ENCODE measurements around the gene WDR64.
A peak's percentile ranks its signal among the peaks of the same experiment; 100 is the strongest.

The WDR64 gene

GRCh38 chr1:241612533-241613477 is 39.3 kb upstream of the WDR64 start:
- Histone ChIP-seq H3K27ac (ENCODE audit: low read depth, low read length) (peak overlapping the region; percentile 11), H3K9ac (ENCODE audit: low read length in 5 of 5) (no peak overlapping the region), H3K36me3 (ENCODE audit: control insufficient read depth in 5 of 5, insufficient read depth in 5 of 5, low read length in 5 of 5) (no peaks in the 10 kb centered on the region), H3K27me3 (ENCODE audit: control insufficient read depth in 5 of 5, insufficient read depth in 4 of 5, low read length in 5 of 5) (no peaks in the 10 kb centered on the region), H3K4me3 (ENCODE audit: low read depth in 1 of 5, low read length in 5 of 5) (no peak overlapping the region), H3K4me1 (ENCODE audit: control insufficient read depth in 5 of 5, insufficient read depth in 5 of 5, low read length in 5 of 5) (peaks cover 0 to 5% (median 3%) of the 10 kb centered on the region in 5 donors), H3K9me3 (ENCODE audit: control insufficient read depth in 5 of 5, low read length in 5 of 5) (no peaks in the 10 kb centered on the region)

- Histone ChIP-seq H3K36me3 (ENCODE audit: control insufficient read depth in 5 of 5, insufficient read depth in 5 of 5, low read length in 5 of 5) (no peaks in the 10 kb centered on the region), H3K9ac (ENCODE audit: low read length in 5 of 5) (no peak overlapping the region), H3K4me1 (ENCODE audit: control insufficient read depth in 5 of 5, insufficient read depth in 5 of 5, low read length in 5 of 5) (peaks cover 0 to 5% (median 3%) of the 10 kb centered on the region in 5 donors), H3K4me3 (ENCODE audit: low read depth in 1 of 5, low read length in 5 of 5) (no peak overlapping the region), H3K27me3 (ENCODE audit: control insufficient read depth in 5 of 5, insufficient read depth in 4 of 5, low read length in 5 of 5) (no peaks in the 10 kb centered on the region), H3K9me3 (ENCODE audit: control insufficient read depth in 5 of 5, low read length in 5 of 5) (no peaks in the 10 kb centered on the region), H3K27ac (ENCODE audit: low read depth, low read length) (no peak overlapping the region)
Observed at GRCh38 chr1:241614144-241614543, 37.9 kb upstream of the WDR64 start.

DNA sequence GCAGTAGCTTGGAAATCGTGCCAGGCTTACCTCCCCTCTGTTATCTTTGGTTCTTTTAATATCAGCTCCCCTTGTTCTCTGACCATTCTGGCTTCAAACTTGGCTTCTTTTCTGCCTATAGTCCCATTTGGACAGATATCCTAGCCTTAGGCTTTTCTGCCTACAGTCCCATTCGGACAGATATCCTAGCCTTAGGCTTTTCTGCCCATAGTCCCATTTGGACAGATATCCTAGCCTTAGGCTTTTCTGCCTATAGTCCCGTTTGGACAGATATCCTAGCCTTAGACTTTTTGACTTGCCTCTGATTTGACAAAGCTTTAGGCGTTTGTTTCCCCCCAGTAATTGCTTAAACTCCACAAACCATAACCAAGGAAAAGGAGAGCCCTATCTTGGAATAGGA is 37.5 kb upstream of the WDR64 start:
- H3K4me3 ChIP-seq (ENCODE audit: low read depth in 1 of 5, low read length in 5 of 5), result no peak overlapping the region
- H3K36me3 ChIP-seq (ENCODE audit: control insufficient read depth in 5 of 5, insufficient read depth in 5 of 5, low read length in 5 of 5), result no peaks in the 10 kb centered on the region
- H3K27me3 ChIP-seq (ENCODE audit: control insufficient read depth in 5 of 5, insufficient read depth in 4 of 5, low read length in 5 of 5), result no peaks in the 10 kb centered on the region
- peaks cover 0 to 5% (median 3%) of the 10 kb centered on the region in 5 donors for H3K4me1 ChIP-seq (ENCODE audit: control insufficient read depth in 5 of 5, insufficient read depth in 5 of 5, low read length in 5 of 5)
- no peak overlapping the region for H3K9ac ChIP-seq (ENCODE audit: low read length in 5 of 5)
- no peaks in the 10 kb centered on the region for H3K9me3 ChIP-seq (ENCODE audit: control insufficient read depth in 5 of 5, low read length in 5 of 5)
- no peak overlapping the region for H3K27ac ChIP-seq (ENCODE audit: low read depth, low read length)

- Histone ChIP-seq H3K4me1 (ENCODE audit: control insufficient read depth in 5 of 5, insufficient read depth in 5 of 5, low read length in 5 of 5) (peaks cover 0 to 5% (median 3%) of the 10 kb centered on the region in 5 donors), H3K27me3 (ENCODE audit: control insufficient read depth in 5 of 5, insufficient read depth in 4 of 5, low read length in 5 of 5) (no peaks in the 10 kb centered on the region), H3K9ac (ENCODE audit: low read length in 5 of 5) (no peak overlapping the region), H3K4me3 (ENCODE audit: low read depth in 1 of 5, low read length in 5 of 5) (no peak overlapping the region), H3K27ac (ENCODE audit: low read depth, low read length) (no peak overlapping the region), H3K9me3 (ENCODE audit: control insufficient read depth in 5 of 5, low read length in 5 of 5) (no peaks in the 10 kb centered on the region), H3K36me3 (ENCODE audit: control insufficient read depth in 5 of 5, insufficient read depth in 5 of 5, low read length in 5 of 5) (no peaks in the 10 kb centered on the region)
Observed at GRCh38 chr1:241615043-241615974, 36.8 kb upstream of the WDR64 start.

DNA sequence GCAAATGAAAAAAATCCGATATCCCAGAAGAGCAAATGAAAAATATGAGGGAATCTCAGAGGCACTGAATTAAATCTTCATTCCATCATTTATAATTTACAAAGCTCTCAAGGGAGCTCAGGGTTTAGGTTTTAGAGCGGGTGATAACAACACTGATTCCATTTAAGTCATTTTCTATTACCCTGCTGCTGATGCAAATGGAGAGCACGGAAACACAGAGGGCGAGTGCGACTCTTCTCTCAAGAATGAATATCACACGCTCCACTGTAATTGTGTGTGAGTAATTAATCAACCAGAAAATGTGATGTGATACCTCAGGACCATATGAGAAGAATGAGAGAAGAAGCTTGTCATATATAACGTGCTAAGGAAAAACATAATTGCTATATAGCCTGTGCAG is 34.7 kb upstream of the WDR64 start:
- Histone ChIP-seq H3K4me1 (ENCODE audit: control insufficient read depth in 5 of 5, insufficient read depth in 5 of 5, low read length in 5 of 5) (peaks cover 0 to 2% (median 0%) of the 10 kb centered on the region in 5 donors), H3K9ac (ENCODE audit: low read length in 5 of 5) (no peak overlapping the region), H3K4me3 (ENCODE audit: low read depth in 1 of 5, low read length in 5 of 5) (no peak overlapping the region), H3K9me3 (ENCODE audit: control insufficient read depth in 5 of 5, low read length in 5 of 5) (no peaks in the 10 kb centered on the region), H3K36me3 (ENCODE audit: control insufficient read depth in 5 of 5, insufficient read depth in 5 of 5, low read length in 5 of 5) (no peaks in the 10 kb centered on the region), H3K27me3 (ENCODE audit: control insufficient read depth in 5 of 5, insufficient read depth in 4 of 5, low read length in 5 of 5) (no peaks in the 10 kb centered on the region), H3K27ac (ENCODE audit: low read depth, low read length) (no peak overlapping the region)

- Histone ChIP-seq H3K4me1 (ENCODE audit: control insufficient read depth in 5 of 5, insufficient read depth in 5 of 5, low read length in 5 of 5) (peaks cover 0 to 13% (median 4%) of the 10 kb centered on the region in 5 donors), H3K4me3 (ENCODE audit: low read depth in 1 of 5, low read length in 5 of 5) (no peak overlapping the region), H3K9ac (ENCODE audit: low read length in 5 of 5) (no peak overlapping the region), H3K27ac (ENCODE audit: low read depth, low read length) (no peak overlapping the region), H3K9me3 (ENCODE audit: control insufficient read depth in 5 of 5, low read length in 5 of 5) (no peaks in the 10 kb centered on the region), H3K27me3 (ENCODE audit: control insufficient read depth in 5 of 5, insufficient read depth in 4 of 5, low read length in 5 of 5) (no peaks in the 10 kb centered on the region), H3K36me3 (ENCODE audit: control insufficient read depth in 5 of 5, insufficient read depth in 5 of 5, low read length in 5 of 5) (no peaks in the 10 kb centered on the region)
Observed at GRCh38 chr1:241622669-241623068, 29.4 kb upstream of the WDR64 start.

DNA sequence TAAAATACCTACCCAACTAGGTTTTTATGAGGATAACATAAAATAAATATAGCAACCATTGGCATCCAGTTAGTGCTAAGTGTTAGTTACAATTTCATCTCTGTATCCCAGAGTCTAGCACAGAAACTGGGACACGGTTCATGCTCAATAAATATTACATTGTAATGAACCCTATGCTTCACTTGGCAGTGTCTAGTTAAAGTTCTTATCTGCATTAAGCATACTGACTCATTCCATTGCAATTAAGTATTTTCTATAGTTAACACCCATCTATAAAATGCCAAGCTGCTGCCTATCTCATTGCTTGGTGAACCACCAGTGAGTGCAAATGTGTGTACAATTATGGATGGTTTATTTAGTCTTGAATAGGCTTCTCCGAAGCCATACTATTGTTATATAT is 27.1 kb upstream of the WDR64 start:
- H3K4me3 ChIP-seq (ENCODE audit: low read depth in 1 of 5, low read length in 5 of 5), result no peak overlapping the region
- H3K27ac ChIP-seq (ENCODE audit: low read depth, low read length), result no peak overlapping the region
- no peaks in the 10 kb centered on the region for H3K36me3 ChIP-seq (ENCODE audit: control insufficient read depth in 5 of 5, insufficient read depth in 5 of 5, low read length in 5 of 5)
- no peaks in the 10 kb centered on the region for H3K27me3 ChIP-seq (ENCODE audit: control insufficient read depth in 5 of 5, insufficient read depth in 4 of 5, low read length in 5 of 5)
- H3K4me1 ChIP-seq (ENCODE audit: control insufficient read depth in 5 of 5, insufficient read depth in 5 of 5, low read length in 5 of 5), result peaks cover 0 to 17% (median 7%) of the 10 kb centered on the region in 5 donors
- no peaks in the 10 kb centered on the region for H3K9me3 ChIP-seq (ENCODE audit: control insufficient read depth in 5 of 5, low read length in 5 of 5)
- no peak overlapping the region for H3K9ac ChIP-seq (ENCODE audit: low read length in 5 of 5)

GRCh38 chr1:241627453-241628259 is 24.4 kb upstream of the WDR64 start:
- peak overlapping the region in 2 of 5 donors; percentile 7 to 59 for H3K9ac ChIP-seq (ENCODE audit: low read length in 5 of 5)
- H3K27ac ChIP-seq (ENCODE audit: low read depth, low read length), result no peak overlapping the region
- no peaks in the 10 kb centered on the region for H3K27me3 ChIP-seq (ENCODE audit: control insufficient read depth in 5 of 5, insufficient read depth in 4 of 5, low read length in 5 of 5)
- peaks cover 0 to 17% (median 7%) of the 10 kb centered on the region in 5 donors for H3K4me1 ChIP-seq (ENCODE audit: control insufficient read depth in 5 of 5, insufficient read depth in 5 of 5, low read length in 5 of 5)
- no peaks in the 10 kb centered on the region for H3K36me3 ChIP-seq (ENCODE audit: control insufficient read depth in 5 of 5, insufficient read depth in 5 of 5, low read length in 5 of 5)
- no peaks in the 10 kb centered on the region for H3K9me3 ChIP-seq (ENCODE audit: control insufficient read depth in 5 of 5, low read length in 5 of 5)
- H3K4me3 ChIP-seq (ENCODE audit: low read depth in 1 of 5, low read length in 5 of 5), result no peak overlapping the region

- Histone ChIP-seq H3K9me3 (ENCODE audit: control insufficient read depth in 5 of 5, low read length in 5 of 5) (no peaks in the 10 kb centered on the region), H3K27me3 (ENCODE audit: control insufficient read depth in 5 of 5, insufficient read depth in 4 of 5, low read length in 5 of 5) (no peaks in the 10 kb centered on the region), H3K36me3 (ENCODE audit: control insufficient read depth in 5 of 5, insufficient read depth in 5 of 5, low read length in 5 of 5) (no peaks in the 10 kb centered on the region), H3K9ac (ENCODE audit: low read length in 5 of 5) (no peak overlapping the region), H3K27ac (ENCODE audit: low read depth, low read length) (no peak overlapping the region), H3K4me1 (ENCODE audit: control insufficient read depth in 5 of 5, insufficient read depth in 5 of 5, low read length in 5 of 5) (peaks cover 0 to 11% (median 6%) of the 10 kb centered on the region in 5 donors), H3K4me3 (ENCODE audit: low read depth in 1 of 5, low read length in 5 of 5) (no peak overlapping the region)
Observed at GRCh38 chr1:241630005-241630404, 22.1 kb upstream of the WDR64 start.
